GM18499 (cell line): ENCODE results near the gene SRCAP.
"Not testable (repeated sequence)": the region's sequence is repeated elsewhere in the genome, so short reads cannot be mapped to it uniquely, and the experiment has no call there.

ENCODE experiments used
- ATAC-seq: cut with Tn5 transposase; IDR thresholded peaks from one replicate; pipeline ENCODE4 v1.9.1; 2021; ENCODE audit warnings: moderate number of reproducible peaks; ENCODE audit not compliant: insufficient read depth, unreplicated experiment

Gene SRCAP

DNA sequence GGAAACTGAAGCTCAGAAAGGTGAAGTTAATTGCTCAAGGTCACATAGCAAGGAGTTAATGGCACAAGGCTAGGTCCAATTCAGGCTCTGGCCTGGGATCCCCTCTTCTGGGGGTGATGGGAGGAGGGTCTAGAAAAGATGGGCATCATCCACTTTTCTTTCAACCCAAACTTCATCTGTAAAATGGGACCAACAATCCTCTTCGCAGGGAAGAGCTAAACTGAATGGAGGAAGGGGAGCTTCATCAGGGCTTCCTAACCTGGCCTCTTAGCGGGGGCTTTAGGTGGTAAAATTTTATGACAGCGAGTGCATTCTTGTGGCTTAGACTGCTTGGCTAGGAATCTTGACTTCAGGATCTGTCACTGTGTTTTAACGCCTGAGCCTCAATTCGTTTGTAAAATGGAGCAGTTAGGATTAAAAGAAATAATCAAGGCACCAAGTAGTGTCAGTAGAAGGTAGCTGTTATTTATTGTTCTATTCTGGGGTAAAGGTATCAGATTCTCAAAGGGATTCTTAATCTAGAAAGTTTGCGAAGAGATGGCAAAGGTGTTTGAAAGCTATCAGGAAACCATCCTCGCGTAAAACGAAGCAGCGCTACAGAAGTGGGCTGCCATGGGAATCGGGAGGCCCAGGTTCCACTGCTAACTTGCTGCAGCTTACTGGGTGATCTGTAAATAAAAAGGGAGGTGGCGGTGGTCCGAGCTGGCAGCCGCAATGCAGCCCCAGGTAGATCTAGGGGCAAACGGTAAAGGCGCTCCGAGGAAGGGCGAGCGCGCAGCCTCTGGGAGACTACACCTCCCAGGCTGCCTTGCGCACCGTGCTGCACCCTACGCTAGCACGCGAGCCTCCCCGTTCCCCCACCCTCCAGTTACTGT lies 1.5 kb upstream of the SRCAP start:
- no peak for ATAC-seq

DNA sequence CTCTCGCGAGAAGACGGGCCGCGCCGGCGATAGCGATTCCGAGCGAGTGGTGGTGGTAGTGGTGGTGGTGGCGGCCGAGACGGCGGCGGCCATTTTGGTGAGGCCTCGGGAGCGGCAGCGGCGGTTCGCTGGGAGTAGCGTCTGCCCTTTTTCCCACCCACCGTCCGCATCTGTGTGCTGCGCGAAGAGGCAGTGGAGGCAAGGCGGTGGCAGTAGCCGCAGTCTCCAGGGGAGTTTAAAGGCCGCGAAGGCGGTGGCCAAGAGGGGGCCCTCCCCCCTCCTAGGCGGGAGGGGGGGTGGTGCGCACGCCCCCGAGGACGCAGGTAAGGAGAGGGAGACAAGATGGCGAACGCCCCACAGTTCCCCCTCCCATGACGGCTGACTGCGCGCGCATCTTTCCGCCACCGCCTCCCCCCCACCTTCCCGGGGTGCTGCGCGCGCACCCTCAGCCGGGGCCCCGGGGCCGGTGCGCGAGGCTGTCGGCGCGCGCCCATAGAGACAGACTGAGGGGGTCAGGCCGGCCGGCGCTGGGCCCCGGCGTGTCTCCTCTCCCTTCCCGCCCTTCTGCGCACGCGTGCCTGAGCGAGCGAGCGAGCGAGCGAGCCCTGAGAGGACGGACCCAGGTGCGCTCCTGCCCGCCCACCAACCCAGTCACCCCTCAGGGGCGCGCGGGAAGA lies 694 bp upstream of the SRCAP start:
- peak; percentile 49 for ATAC-seq

- ATAC-seq: no peak
Observed at GRCh38 chr16:30699615-30700099, 686 bp downstream of the SRCAP start.

- no peak for ATAC-seq
Observed at GRCh38 chr16:30700491-30700890, 1.5 kb downstream of the SRCAP start.

DNA sequence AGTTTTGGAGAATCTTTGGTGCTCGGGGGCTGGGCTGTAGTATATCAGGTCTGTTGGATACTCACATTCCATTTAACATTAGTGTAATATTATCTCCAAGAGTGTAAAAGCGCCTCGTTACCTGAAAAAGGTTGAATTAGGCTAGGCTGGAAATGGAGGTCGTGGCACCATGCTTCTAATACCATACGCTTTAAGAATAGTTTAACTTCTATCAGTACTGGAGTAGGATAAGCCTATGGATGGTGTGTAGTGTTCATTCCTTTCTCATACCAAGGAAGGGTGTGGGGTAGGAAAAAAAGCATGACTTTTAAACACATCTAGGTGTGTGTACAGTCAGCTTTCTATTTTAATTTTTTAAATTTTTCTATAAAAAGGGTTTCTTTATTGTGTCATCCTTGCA lies 2.0 kb downstream of the SRCAP start:
- ATAC-seq: no peak

DNA sequence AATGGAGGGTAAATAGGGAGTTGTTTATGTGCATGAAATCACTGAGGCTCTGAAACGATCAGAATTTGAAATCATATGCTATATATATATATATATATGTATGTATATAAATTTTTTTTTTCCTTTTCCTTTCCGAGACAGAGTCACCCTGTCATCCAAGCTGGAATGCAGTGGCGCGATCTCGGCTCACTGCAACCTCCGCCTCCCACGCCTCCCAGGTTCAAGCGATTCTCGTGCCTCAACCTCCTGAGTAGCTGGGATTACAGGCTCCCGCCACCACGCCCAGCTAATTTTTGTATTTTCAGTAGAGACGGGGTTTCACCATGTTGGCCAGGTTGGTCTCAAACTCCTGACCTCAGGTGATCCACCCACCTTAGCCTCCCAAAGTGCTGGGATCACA lies 4.1 kb downstream of the SRCAP start:
- ATAC-seq: not testable (repeated sequence)

DNA sequence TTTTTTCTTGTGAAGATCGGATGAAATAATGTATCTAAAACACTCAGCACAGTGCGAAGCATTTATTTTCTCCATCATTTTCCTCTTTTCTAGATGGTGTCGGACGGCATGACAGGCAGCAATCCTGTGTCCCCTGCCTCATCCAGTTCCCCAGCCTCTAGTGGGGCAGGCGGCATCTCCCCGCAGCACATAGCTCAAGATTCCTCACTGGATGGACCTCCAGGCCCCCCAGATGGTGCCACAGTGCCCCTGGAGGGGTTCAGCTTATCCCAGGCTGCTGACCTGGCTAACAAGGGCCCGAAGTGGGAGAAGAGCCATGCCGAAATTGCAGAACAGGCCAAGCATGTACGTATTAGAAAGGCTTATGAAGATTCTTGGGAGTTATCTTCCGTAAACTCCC lies 5.0 kb downstream of the SRCAP start:
- no peak for ATAC-seq

DNA sequence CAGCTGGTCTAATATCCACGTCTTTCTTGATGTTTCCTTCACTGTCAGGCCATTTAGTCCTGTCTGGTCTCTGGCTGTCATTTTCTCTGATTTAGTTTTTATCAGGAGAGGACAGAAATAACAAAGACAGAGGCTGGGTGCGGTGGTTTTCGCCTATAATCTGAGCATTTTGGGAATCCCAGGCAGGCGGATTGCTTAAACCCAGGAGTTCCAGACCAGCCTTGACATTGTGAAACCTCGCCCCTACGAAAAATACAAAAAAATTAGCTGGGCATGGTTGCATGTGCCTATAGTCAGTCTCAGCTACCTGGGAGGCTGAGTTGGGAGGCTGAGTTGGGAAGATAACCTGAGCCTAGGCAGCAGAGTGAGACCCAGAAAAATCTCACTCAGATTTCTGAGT lies 7.1 kb downstream of the SRCAP start:
- ATAC-seq: no peak

DNA sequence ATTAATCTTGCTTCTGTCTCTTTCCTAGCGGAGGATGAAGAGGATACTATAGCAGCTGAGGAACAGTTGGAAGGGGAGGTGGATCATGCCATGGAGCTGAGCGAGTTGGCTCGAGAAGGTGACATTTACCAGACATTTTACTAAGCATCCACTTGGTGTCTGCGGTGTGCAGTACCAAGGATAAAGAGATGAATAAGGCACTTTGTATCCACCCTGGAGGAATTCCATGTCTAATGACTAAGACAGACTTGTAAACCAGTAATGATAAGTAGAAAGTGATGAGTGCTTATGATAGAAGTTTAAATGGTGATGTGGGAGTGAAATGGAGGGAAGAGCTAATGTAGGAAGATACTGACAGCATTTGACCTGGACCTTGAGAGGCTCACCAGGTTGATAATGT lies 12.0 kb downstream of the SRCAP start:
- no peak for ATAC-seq

- no peak for ATAC-seq
Observed at GRCh38 chr16:30711712-30712111, 12.7 kb downstream of the SRCAP start.

DNA sequence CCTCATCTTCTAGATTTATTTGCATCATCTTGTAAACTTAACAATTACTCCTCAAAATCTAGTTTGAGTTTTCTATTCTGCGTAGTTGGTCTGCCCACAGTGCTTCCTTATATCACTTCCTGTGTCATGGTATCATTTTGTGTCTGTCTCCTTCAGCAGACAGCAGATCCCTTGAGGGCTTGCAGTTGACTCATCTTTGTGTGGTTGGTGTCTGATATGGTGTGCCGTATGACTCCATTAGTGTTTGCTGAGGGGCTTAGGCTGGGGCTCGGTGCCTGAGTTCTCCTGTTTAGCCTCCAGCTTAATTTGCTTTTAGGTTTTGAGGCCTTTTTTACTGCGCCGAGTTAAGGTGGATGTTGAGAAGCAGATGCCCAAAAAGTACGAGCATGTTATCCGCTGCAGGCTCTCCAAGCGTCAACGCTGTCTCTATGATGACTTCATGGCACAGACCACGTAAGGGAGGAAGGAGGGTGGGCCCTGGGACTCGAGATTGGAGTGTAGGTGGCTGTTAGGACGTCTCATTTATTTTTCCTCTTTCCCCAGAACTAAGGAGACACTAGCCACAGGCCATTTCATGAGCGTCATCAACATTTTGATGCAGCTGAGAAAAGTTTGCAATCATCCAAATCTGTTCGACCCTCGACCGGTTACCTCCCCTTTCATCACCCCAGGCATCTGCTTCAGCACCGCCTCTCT lies 16.9 kb downstream of the SRCAP start:
- no peak for ATAC-seq

- ATAC-seq: no peak
Observed at GRCh38 chr16:30720086-30720485, 21.1 kb downstream of the SRCAP start.

DNA sequence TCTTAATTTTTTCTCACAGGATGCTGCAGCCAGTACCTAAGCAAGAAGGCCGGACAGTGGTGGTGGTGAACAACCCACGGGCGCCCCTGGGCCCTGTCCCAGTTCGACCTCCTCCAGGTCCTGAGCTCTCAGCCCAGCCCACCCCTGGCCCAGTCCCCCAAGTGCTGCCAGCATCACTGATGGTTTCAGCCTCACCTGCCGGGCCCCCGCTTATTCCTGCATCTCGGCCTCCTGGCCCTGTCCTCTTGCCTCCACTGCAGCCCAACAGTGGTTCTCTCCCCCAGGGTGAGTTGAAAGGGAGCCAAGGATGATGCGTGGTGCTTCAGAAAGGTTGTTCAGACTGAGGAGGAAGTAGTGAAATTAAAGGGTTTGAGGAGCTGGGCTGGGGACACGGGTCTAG lies 21.7 kb downstream of the SRCAP start:
- no peak for ATAC-seq

- no peak for ATAC-seq
Observed at GRCh38 chr16:30721167-30721566, 22.2 kb downstream of the SRCAP start.

DNA sequence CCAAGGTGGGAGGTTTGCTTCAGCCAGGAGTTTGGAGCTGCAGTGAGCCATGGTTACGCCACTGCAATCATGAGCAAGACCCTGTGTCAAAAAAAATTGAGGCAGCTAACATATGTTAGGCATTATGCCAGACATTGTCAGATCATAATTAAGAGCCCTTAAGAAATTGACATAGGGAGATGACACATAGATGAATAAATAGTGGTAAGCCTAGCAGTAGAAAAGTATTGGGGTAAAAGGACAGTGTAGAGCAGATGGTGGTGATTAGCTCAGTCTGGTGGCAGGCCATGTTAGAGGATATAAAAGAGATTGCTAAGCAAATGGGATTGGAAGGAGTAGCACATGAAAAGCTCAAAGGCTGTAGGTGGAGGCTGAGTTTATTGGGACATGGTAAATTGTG lies 22.6 kb downstream of the SRCAP start:
- no peak for ATAC-seq

GRCh38 chr16:30722443-30722842 lies 23.5 kb downstream of the SRCAP start:
- ATAC-seq: no peak

- ATAC-seq: no peak
Observed at GRCh38 chr16:30722916-30723315, 23.9 kb downstream of the SRCAP start.

DNA sequence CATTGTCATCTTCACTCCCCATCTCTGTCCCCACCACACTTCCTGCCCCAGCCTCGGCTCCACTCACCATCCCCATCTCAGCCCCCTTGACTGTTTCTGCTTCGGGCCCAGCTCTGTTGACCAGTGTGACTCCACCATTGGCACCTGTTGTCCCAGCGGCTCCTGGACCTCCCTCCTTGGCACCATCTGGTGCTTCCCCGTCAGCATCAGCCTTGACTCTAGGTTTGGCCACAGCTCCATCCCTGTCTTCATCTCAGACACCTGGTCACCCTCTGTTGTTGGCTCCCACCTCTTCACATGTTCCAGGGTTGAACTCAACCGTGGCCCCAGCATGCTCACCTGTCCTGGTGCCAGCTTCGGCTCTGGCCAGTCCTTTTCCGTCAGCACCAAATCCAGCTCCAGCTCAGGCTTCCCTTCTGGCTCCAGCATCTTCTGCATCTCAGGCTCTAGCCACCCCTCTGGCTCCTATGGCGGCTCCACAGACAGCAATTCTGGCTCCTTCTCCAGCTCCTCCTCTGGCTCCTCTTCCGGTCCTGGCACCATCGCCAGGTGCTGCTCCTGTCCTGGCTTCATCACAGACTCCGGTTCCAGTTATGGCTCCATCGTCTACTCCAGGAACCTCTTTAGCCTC lies 24.9 kb downstream of the SRCAP start:
- ATAC-seq: no peak

DNA sequence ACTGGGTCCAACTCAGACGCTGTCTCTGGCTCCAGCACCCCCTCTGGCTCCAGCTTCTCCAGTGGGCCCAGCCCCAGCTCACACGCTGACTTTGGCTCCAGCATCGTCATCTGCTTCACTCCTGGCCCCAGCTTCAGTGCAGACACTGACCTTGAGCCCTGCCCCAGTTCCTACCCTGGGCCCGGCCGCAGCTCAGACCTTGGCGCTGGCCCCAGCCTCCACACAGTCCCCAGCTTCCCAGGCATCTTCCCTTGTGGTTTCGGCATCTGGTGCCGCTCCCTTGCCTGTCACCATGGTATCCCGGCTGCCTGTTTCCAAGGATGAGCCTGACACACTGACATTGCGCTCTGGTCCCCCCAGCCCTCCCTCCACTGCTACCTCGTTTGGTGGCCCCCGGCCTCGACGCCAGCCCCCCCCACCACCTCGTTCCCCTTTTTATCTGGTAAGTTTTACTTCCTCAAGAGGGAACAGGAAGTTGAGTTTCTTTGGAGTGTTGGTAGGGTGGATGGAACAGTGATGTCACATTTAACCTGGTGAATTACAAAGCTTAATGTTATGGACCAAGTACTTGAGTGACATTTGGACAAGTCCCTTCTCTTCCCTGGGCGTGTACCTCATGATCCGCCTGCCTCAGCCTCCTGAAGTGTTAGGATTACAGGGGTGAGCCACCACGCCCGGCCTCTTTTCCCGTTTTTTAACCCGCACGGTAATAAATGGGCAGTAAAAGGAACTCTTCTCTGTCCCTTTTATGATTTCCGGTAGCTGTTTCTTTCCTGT lies 25.9 kb downstream of the SRCAP start:
- no peak for ATAC-seq

GRCh38 chr16:30725418-30725792 lies 26.4 kb downstream of the SRCAP start:
- no peak for ATAC-seq
